ENCODE data around the gene USP40.

The USP40 gene

GRCh38 chr2:233426619-233427342, 139.8 kb downstream of the USP40 start:
- no peak for TF ChIP-seq FOXP2 (optimal IDR thresholded peaks at IDR 0.05; ENCODE audit: borderline replicate concordance, extremely low read depth, extremely low read length, insufficient read depth)
- no peak for TF ChIP-seq SIN3A (IDR thresholded peaks at IDR 0.05; ENCODE audit: borderline replicate concordance, insufficient read depth, low read length)
- TF ChIP-seq REST (IDR thresholded peaks at IDR 0.05; ENCODE audit: insufficient read depth in 1 of 2, low read depth in 2 of 2, low read length in 2 of 2): no peak
- no peak for TF ChIP-seq TAF1 (IDR thresholded peaks at IDR 0.05; ENCODE audit: borderline replicate concordance, insufficient read depth, low read length)
- TF ChIP-seq POLR2AphosphoS5 (IDR thresholded peaks at IDR 0.05; ENCODE audit: low read depth, low read length): no peak

Measured in PFSK-1 (cell line).